PC-3 (cell line): ENCODE results near the gene PDK1. TPM values are rescaled to one million over a fixed set of nuclear protein-coding genes. Genes with fewer than 3 reads are reported as not detected.

ENCODE experiments used
- ATAC-seq: fragments of 200-7000 bp; cut with Tn5 transposase; 2 replicates; pipeline ENCODE4 v1.9.1; 2020; ENCODE audit warnings: mild to moderate bottlenecking, moderate library complexity
- BruUV-seq: library from RNA; stranded (reverse); fragments of 400-500 nt; replicated peaks from 2 replicates; lab custom pipeline; 2021; lab: Mats Ljungman, UMichigan
- CTCF ChIA-PET: fragments of 300-600 bp; sonication (Branson Sonifier 250); formaldehyde crosslinking; loops from one replicate; lab custom pipeline; 2022; ENCODE audit warnings: antibody characterized with exemption; lab: Charles Lee
- POLR2A ChIA-PET: fragments of 300-600 bp; sonication (Branson Sonifier 250); formaldehyde crosslinking; loops from one replicate; lab custom pipeline; 2022; ENCODE audit warnings: antibody characterized with exemption; ENCODE audit not compliant: unreplicated experiment; lab: Charles Lee
- DNase-seq: peaks from one replicate; pipeline ENCODE4 v3.0.0-alpha.2; 2015
- H2AFZ ChIP-seq: fragments of 300-600 bp; sonication (generic); 2 replicates; pipeline ENCODE4 v1.6.0; 2016; ENCODE audit warnings: antibody characterized with exemption, low read length
- H3F3A ChIP-seq: fragments of 300-600 bp; sonication (generic); one replicate; pipeline ENCODE4 v1.6.0; 2017; ENCODE audit warnings: antibody characterized with exemption, low read length, control low read depth, mild to moderate bottlenecking; ENCODE audit not compliant: unreplicated experiment
- H3K27ac ChIP-seq: fragments of 300-600 bp; sonication (generic); 2 replicates; pipeline ENCODE4 v1.5.1; 2016; ENCODE audit warnings: mild to moderate bottlenecking, low read length
- H3K27me3 ChIP-seq: fragments of 300-600 bp; sonication (generic); 2 replicates; pipeline ENCODE4 v1.6.1; 2016; ENCODE audit warnings: low read length, mixed read lengths
- H3K36me3 ChIP-seq: fragments of 300-600 bp; sonication (generic); 2 replicates; pipeline ENCODE4 v1.6.1; 2016; ENCODE audit warnings: low read depth, mixed run types, low read length, mixed read lengths
- H3K4me1 ChIP-seq: fragments of 300-600 bp; sonication (generic); 2 replicates; pipeline ENCODE4 v1.5.1; 2016; ENCODE audit warnings: low read length; ENCODE audit not compliant: insufficient read depth
- H3K4me2 ChIP-seq: fragments of 300-600 bp; sonication (generic); 2 replicates; pipeline ENCODE4 v1.6.0; 2016; ENCODE audit warnings: low read length
- H3K4me3 ChIP-seq: fragments of 300-600 bp; sonication (generic); 2 replicates; pipeline ENCODE4 v1.5.1; 2016; ENCODE audit warnings: mild to moderate bottlenecking, low read length, mixed read lengths
- H3K79me2 ChIP-seq: fragments of 300-600 bp; sonication (generic); 2 replicates; pipeline ENCODE4 v1.6.1; 2017; ENCODE audit warnings: low read length, mixed read lengths
- H3K9ac ChIP-seq: fragments of 300-600 bp; sonication (generic); 2 replicates; pipeline ENCODE4 v1.6.0; 2016; ENCODE audit warnings: mild to moderate bottlenecking, low read length
- H3K9me2 ChIP-seq: fragments of 300-600 bp; sonication (generic); replicated peaks from 2 replicates; pipeline ENCODE4 v1.6.1; 2016; ENCODE audit warnings: mixed run types, low read length, mixed read lengths
- H3K9me3 ChIP-seq: fragments of 300-600 bp; sonication (generic); 2 replicates; pipeline ENCODE4 v1.6.1; 2016; ENCODE audit warnings: low read length, mixed read lengths
- H4K20me1 ChIP-seq: fragments of 300-600 bp; sonication (generic); 2 replicates; pipeline ENCODE4 v1.6.1; 2016; ENCODE audit warnings: low read length, mixed read lengths
- CTCF ChIP-seq: fragments of 300-600 bp; sonication (generic); conservative IDR thresholded peaks from 2 replicates; pipeline ENCODE4 v1.5.1; 2017; ENCODE audit warnings: antibody characterized with exemption, low read depth, mild to moderate bottlenecking, low read length
- EZH2 ChIP-seq: fragments of 300-600 bp; sonication (generic); IDR thresholded peaks from one replicate; pipeline ENCODE4 v1.6.1; 2017; ENCODE audit warnings: antibody characterized with exemption, mild to moderate bottlenecking, low read length; ENCODE audit not compliant: unreplicated experiment
- EZH2phosphoT487 ChIP-seq: fragments of 300-600 bp; sonication (generic); IDR thresholded peaks from 2 replicates; pipeline ENCODE4 v1.6.1; 2018; ENCODE audit warnings: mild to moderate bottlenecking, antibody characterized with exemption, low read length, borderline replicate concordance
- intact Hi-C: fragments of 100-400 bp; cut with micrococcal nuclease; formaldehyde crosslinking; loops from 2 replicates; pipeline ENCODE4 v1.9.0; 2023
- total RNA-seq: library from RNA; depleted of rRNA; stranded (reverse); fragments of >200 nt; gene quantifications from 2 replicates; pipeline ENCODE4 v1.2.3, GENCODE V29; 2014

Gene PDK1
- total RNA-seq, 1 experiment from 2014 or later, result 45.8 TPM

GRCh38 chr2:172634477-172634876, 78.6 kb downstream of the PDK1 start:
- ChIA-PET CTCF (no interaction called here), POLR2A (no interaction called here)
- H3K4me3 ChIP-seq, result no peak overlapping the region
- H3F3A ChIP-seq, result no peaks in the 10 kb centered on the region
- no peaks in the 10 kb centered on the region for H3K9me3 ChIP-seq
- no TSS peak for BruUV-seq
- no peaks in the 10 kb centered on the region for H3K9me2 ChIP-seq
- H3K27ac ChIP-seq, result no peak overlapping the region
- no peak overlapping the region for H2AFZ ChIP-seq
- no peak overlapping the region for H3K9ac ChIP-seq
- H3K36me3 ChIP-seq, result no peaks in the 10 kb centered on the region
- ATAC-seq (no peak), DNase-seq (no peak)
- intact Hi-C loops, result no loop called here
- no peak overlapping the region for H3K4me2 ChIP-seq
- no peak for TF ChIP-seq CTCF
- TF ChIP-seq EZH2, result no peak
- no peak for TF ChIP-seq EZH2phosphoT487
- peaks cover 7% of the 10 kb centered on the region for H3K4me1 ChIP-seq
- no peaks in the 10 kb centered on the region for H4K20me1 ChIP-seq
- H3K79me2 ChIP-seq, result no peaks in the 10 kb centered on the region
- no peaks in the 10 kb centered on the region for H3K27me3 ChIP-seq

- H3K9ac ChIP-seq, result no peak overlapping the region
- no peaks in the 10 kb centered on the region for H3F3A ChIP-seq
- H3K4me2 ChIP-seq, result no peak overlapping the region
- peaks cover 17% of the 10 kb centered on the region for H3K4me1 ChIP-seq
- H3K27me3 ChIP-seq, result no peaks in the 10 kb centered on the region
- no TSS peak for BruUV-seq
- no peaks in the 10 kb centered on the region for H3K79me2 ChIP-seq
- no peaks in the 10 kb centered on the region for H4K20me1 ChIP-seq
- intact Hi-C loops, result no loop called here
- CTCF ChIA-PET, result no interaction called here
- H3K36me3 ChIP-seq, result no peaks in the 10 kb centered on the region
- H2AFZ ChIP-seq, result no peak overlapping the region
- POLR2A ChIA-PET, result no interaction called here
- no peaks in the 10 kb centered on the region for H3K9me3 ChIP-seq
- no peak for DNase-seq
- ATAC-seq, result no peak
- no peak overlapping the region for H3K27ac ChIP-seq
- H3K4me3 ChIP-seq, result no peak overlapping the region
- no peaks in the 10 kb centered on the region for H3K9me2 ChIP-seq
- TF ChIP-seq EZH2phosphoT487 (no peak), EZH2 (no peak), CTCF (no peak)
These were observed 79.7 kb downstream of the PDK1 start for GRCh38 chr2:172635548-172635947.

GRCh38 chr2:172639256-172639655, 83.4 kb downstream of the PDK1 start:
- Histone ChIP-seq H3K4me1 (peaks cover 46% of the 10 kb centered on the region), H2AFZ (no peak overlapping the region), H3F3A (no peaks in the 10 kb centered on the region), H3K4me3 (no peak overlapping the region), H3K4me2 (peak overlapping the region; percentile 11), H3K9me2 (no peaks in the 10 kb centered on the region), H3K79me2 (no peaks in the 10 kb centered on the region), H4K20me1 (no peaks in the 10 kb centered on the region), H3K9me3 (no peaks in the 10 kb centered on the region), H3K27me3 (no peaks in the 10 kb centered on the region), H3K36me3 (no peaks in the 10 kb centered on the region), H3K27ac (peak overlapping the region; percentile 94), H3K9ac (peak overlapping the region; percentile 47)
- ATAC-seq, result no peak
- no TSS peak for BruUV-seq
- CTCF ChIA-PET, result no interaction called here
- POLR2A ChIA-PET, result no interaction called here
- DNase-seq, result no peak
- intact Hi-C loops, result no loop called here
- TF ChIP-seq CTCF (no peak), EZH2phosphoT487 (no peak)
